HepG2 (cell line): ENCODE measurements around the gene ALG14. TPM values are rescaled to one million over a fixed set of nuclear protein-coding genes. Genes with fewer than 3 reads are reported as not detected.

Experiments
- ATRX ChIP-seq: sonication (generic); formaldehyde crosslinking; IDR thresholded peaks from 2 replicates; pipeline ENCODE4 v1.4.0; 2020; ENCODE audit warnings: missing genetic modification reagents, borderline replicate concordance
- CREB1 ChIP-seq, 2 experiments: fragments of 450-650 bp in 1 of 2; IDR thresholded peaks; 2 replicates each; pipeline ENCODE4 v1.6.1; 2016 to 2017; ENCODE audit warnings: control low read depth in 1 of 2, mild to moderate bottlenecking in 1 of 2, missing compliant biosample characterization in 1 of 2, missing genetic modification characterization in 1 of 2
- GFI1 ChIP-seq: sonication (generic); formaldehyde crosslinking; IDR thresholded peaks from 2 replicates; pipeline ENCODE4 v1.5.0; 2020; ENCODE audit warnings: missing genetic modification reagents, mild to moderate bottlenecking, borderline replicate concordance
- GPN1 ChIP-seq: sonication (generic); formaldehyde crosslinking; IDR thresholded peaks from 2 replicates; pipeline ENCODE4 v1.5.1; 2020; ENCODE audit warnings: missing genetic modification reagents, borderline replicate concordance
- GZF1 ChIP-seq: sonication (generic); formaldehyde crosslinking; IDR thresholded peaks from 2 replicates; pipeline ENCODE4 v1.5.1; 2020; ENCODE audit warnings: mild to moderate bottlenecking, missing genetic modification reagents
- ISX ChIP-seq: sonication (generic); formaldehyde crosslinking; conservative IDR thresholded peaks from 2 replicates; pipeline ENCODE4 v1.5.0; 2020; ENCODE audit warnings: missing genetic modification reagents
- KDM5A ChIP-seq: fragments of 200-600 bp; sonication (generic); IDR thresholded peaks from 2 replicates; pipeline ENCODE4 v1.7.0; 2018; ENCODE audit warnings: antibody characterized with exemption, mild to moderate bottlenecking, low read length, borderline replicate concordance
- KMT2B ChIP-seq: IDR thresholded peaks from 2 replicates; pipeline ENCODE4 v1.6.1; 2016; ENCODE audit warnings: missing genetic modification reagents, missing compliant biosample characterization
- RBAK ChIP-seq: sonication (generic); formaldehyde crosslinking; IDR thresholded peaks from 2 replicates; pipeline ENCODE4 v1.5.1; 2020; ENCODE audit warnings: mild to moderate bottlenecking, missing genetic modification reagents
- SMAD3 ChIP-seq: sonication (generic); formaldehyde crosslinking; IDR thresholded peaks from 2 replicates; pipeline ENCODE4 v1.4.0; 2020; ENCODE audit warnings: missing genetic modification reagents
- TARDBP ChIP-seq: sonication (generic); formaldehyde crosslinking; IDR thresholded peaks from 2 replicates; pipeline ENCODE4 v1.8.0; 2022; ENCODE audit warnings: mild to moderate bottlenecking, missing genetic modification reagents
- TFDP1 ChIP-seq: IDR thresholded peaks from 2 replicates; pipeline ENCODE4 v1.6.1; 2016; ENCODE audit warnings: missing compliant biosample characterization, missing genetic modification reagents, borderline replicate concordance
- TRAFD1 ChIP-seq: sonication (generic); formaldehyde crosslinking; IDR thresholded peaks from 2 replicates; pipeline ENCODE4 v1.5.1; 2020; ENCODE audit warnings: missing genetic modification reagents, mild to moderate bottlenecking, borderline replicate concordance
- YEATS4 ChIP-seq: sonication (generic); formaldehyde crosslinking; IDR thresholded peaks from 2 replicates; pipeline ENCODE4 v1.4.0; 2020; ENCODE audit warnings: missing genetic modification reagents, borderline replicate concordance
- ZNF556 ChIP-seq: sonication (generic); formaldehyde crosslinking; IDR thresholded peaks from 2 replicates; pipeline ENCODE4 v1.4.0; 2020; ENCODE audit warnings: mild to moderate bottlenecking, missing genetic modification reagents, borderline replicate concordance
- ZNF609 ChIP-seq: sonication (generic); formaldehyde crosslinking; IDR thresholded peaks from 2 replicates; pipeline ENCODE4 v1.4.0; 2020; ENCODE audit warnings: mild to moderate bottlenecking, missing genetic modification reagents, borderline replicate concordance
- polyA plus RNA-seq, 8 experiments: library from polyadenylated mRNA; depleted of rRNA in 3 of 8; stranded (reverse) in 7 of 8; unstranded in 1 of 8; fragments of >200 nt; fragmentation: Illumina TruSeq in 4 of 8; extraction: Trizol in 4 of 8; gene quantifications; 2 replicates each; pipeline versions ENCODE4 v1.2.1 to v1.2.3, GENCODE V29; 2011 to 2016; ENCODE audit warnings: low read depth in 4 of 8, missing spikeins in 1 of 8, mixed read lengths in 1 of 8; ENCODE audit not compliant: insufficient read depth in 1 of 8
- total RNA-seq, 5 experiments: library from RNA; depleted of rRNA; stranded (reverse); fragments of >200 nt; fragmentation: Illumina TruSeq; extraction: Trizol; gene quantifications; 2 replicates each; pipeline ENCODE4 v1.2.3, GENCODE V29; 2016; ENCODE audit warnings: low read depth in 1 of 5
- TF ChIP-seq, protein P1 (sequence below): sonication (generic); formaldehyde crosslinking; IDR thresholded peaks from 2 replicates; pipeline ENCODE4 v1.5.1; 2020; ENCODE audit warnings: missing genetic modification reagents, mild to moderate bottlenecking, borderline replicate concordance

The ALG14 gene
- total and polyA plus RNA-seq, 2 of the 13 experiments (the other 11 are each of a cell fraction or from before 2014, with no cell fraction given): 4.5 to 12.7 TPM

- peak; percentile 74; the same call in 1 of the 2 replicates for TF ChIP-seq YEATS4
- TF ChIP-seq SMAD3 (CRISPR knock-in tag): peak; percentile 68; the same call in 1 of the 2 replicates
- peak; percentile 72; the same call in 1 of the 2 replicates for TF ChIP-seq GZF1
- TF ChIP-seq TARDBP (CRISPR knock-in tag): peak; percentile 78
- no peak for TF ChIP-seq ATRX (CRISPR knock-in tag)
- no peak for TF ChIP-seq ISX (CRISPR knock-in tag)
- TF ChIP-seq, protein P1, sequence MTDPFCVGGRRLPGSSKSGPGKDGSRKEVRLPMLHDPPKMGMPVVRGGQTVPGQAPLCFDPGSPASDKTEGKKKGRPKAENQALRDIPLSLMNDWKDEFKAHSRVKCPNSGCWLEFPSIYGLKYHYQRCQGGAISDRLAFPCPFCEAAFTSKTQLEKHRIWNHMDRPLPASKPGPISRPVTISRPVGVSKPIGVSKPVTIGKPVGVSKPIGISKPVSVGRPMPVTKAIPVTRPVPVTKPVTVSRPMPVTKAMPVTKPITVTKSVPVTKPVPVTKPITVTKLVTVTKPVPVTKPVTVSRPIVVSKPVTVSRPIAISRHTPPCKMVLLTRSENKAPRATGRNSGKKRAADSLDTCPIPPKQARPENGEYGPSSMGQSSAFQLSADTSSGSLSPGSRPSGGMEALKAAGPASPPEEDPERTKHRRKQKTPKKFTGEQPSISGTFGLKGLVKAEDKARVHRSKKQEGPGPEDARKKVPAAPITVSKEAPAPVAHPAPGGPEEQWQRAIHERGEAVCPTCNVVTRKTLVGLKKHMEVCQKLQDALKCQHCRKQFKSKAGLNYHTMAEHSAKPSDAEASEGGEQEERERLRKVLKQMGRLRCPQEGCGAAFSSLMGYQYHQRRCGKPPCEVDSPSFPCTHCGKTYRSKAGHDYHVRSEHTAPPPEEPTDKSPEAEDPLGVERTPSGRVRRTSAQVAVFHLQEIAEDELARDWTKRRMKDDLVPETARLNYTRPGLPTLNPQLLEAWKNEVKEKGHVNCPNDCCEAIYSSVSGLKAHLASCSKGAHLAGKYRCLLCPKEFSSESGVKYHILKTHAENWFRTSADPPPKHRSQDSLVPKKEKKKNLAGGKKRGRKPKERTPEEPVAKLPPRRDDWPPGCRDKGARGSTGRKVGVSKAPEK (CRISPR knock-in tag): 0 out of 2 replicates have a peak, but pooled peaks have one; percentile 71
- TF ChIP-seq ZNF609 (CRISPR knock-in tag): peak; percentile 54; the same call in 1 of the 2 replicates
- TF ChIP-seq RBAK (CRISPR knock-in tag): no peak
- peak; percentile 100 for TF ChIP-seq GFI1 (CRISPR knock-in tag)
- TF ChIP-seq KDM5A: peak; percentile 94
- no peak for TF ChIP-seq TRAFD1 (CRISPR knock-in tag)
- TF ChIP-seq ZNF556 (CRISPR knock-in tag): peak; percentile 79; the same call in 1 of the 2 replicates
- no peak for TF ChIP-seq GPN1
- TF ChIP-seq KMT2B: peak; percentile 94
- TF ChIP-seq TFDP1 (CRISPR knock-in tag): peak; percentile 39; the same call in 1 of the 2 replicates
- 0 out of 2 replicates have a peak, but pooled peaks have one; percentile 31 for TF ChIP-seq CREB1 (IDR thresholded peaks at IDR 0.05)
- peak; percentile 88 for TF ChIP-seq CREB1 (CRISPR knock-in tag; IDR thresholded peaks at IDR 0.05)
Observed at GRCh38 chr1:95072532-95073419, at the start of gene ALG14 (continued).
